CD14-positive monocyte (primary cell): Measurements from ENCODE around the gene CIRBP. TPM values are rescaled to one million over a fixed set of nuclear protein-coding genes. Genes with fewer than 3 reads are reported as not detected.

Experiments used
- DNase-seq, 3 donors: peaks; one replicate each; pipeline ENCODE4 v3.0.0-alpha.2; 2011 to 2022
- H2AFZ ChIP-seq: 2 replicates; pipeline ENCODE4 v1.6.0; 2012; ENCODE audit warnings: mild to moderate bottlenecking, low read depth, low read length, inconsistent platforms; ENCODE audit not compliant: insufficient read depth, poor library complexity, severe bottlenecking
- H3K27ac ChIP-seq, 2 donors: 1 replicate in 1 of 2; 2 replicates in 1 of 2; pipeline ENCODE4 v1.5.1; 2012 to 2013; ENCODE audit warnings: low read length in 2 of 2, control low read depth in 1 of 2, inconsistent platforms in 1 of 2, low read depth in 1 of 2, mild to moderate bottlenecking in 1 of 2
- H3K27me3 ChIP-seq, 2 donors: one replicate each; pipeline versions ENCODE4 v1.6.0 to v1.6.1; 2011 to 2013; ENCODE audit warnings: low read length in 2 of 2; ENCODE audit not compliant: control insufficient read depth in 2 of 2, insufficient read depth in 2 of 2
- H3K36me3 ChIP-seq, 2 donors: replicated peaks in 1 of 2; 1 replicate in 1 of 2; 2 replicates in 1 of 2; pipeline versions ENCODE4 v1.5.1 to v1.6.1; 2012 to 2013; ENCODE audit warnings: low read length in 2 of 2, control low read depth in 1 of 2, inconsistent platforms in 1 of 2, mild to moderate bottlenecking in 1 of 2; ENCODE audit not compliant: insufficient read depth in 2 of 2, control insufficient read depth in 1 of 2
- H3K4me1 ChIP-seq, 2 donors: 1 replicate in 1 of 2; 2 replicates in 1 of 2; pipeline versions ENCODE4 v1.5.1 to v1.6.1; 2012 to 2013; ENCODE audit warnings: low read length in 2 of 2, control low read depth in 1 of 2, inconsistent platforms in 1 of 2, mild to moderate bottlenecking in 1 of 2, moderate library complexity in 1 of 2; ENCODE audit not compliant: insufficient read depth in 2 of 2, control insufficient read depth in 1 of 2
- H3K4me2 ChIP-seq: replicated peaks from 2 replicates; pipeline ENCODE3; 2012; ENCODE audit warnings: low read length, moderate library complexity, mild to moderate bottlenecking; ENCODE audit not compliant: poor library complexity, severe bottlenecking; ENCODE audit errors: extremely low read depth
- H3K4me3 ChIP-seq, 3 experiments: fragments of 200-600 bp in 1 of 3; sonication (generic) in 1 of 3; replicated peaks in 1 of 3; 1 replicate in 2 of 3; 2 replicates in 1 of 3; pipeline ENCODE4 v1.5.1; 2011 to 2013; ENCODE audit warnings: low read length in 3 of 3, mild to moderate bottlenecking in 3 of 3, control low read depth in 2 of 3, low read depth in 2 of 3, inconsistent platforms in 1 of 3, moderate library complexity in 1 of 3
- H3K79me2 ChIP-seq: 2 replicates; pipeline ENCODE4 v1.6.0; 2012; ENCODE audit warnings: mild to moderate bottlenecking, control low read depth, inconsistent platforms, low read length, moderate library complexity; ENCODE audit not compliant: insufficient read depth
- H3K9ac ChIP-seq: 2 replicates; pipeline ENCODE4 v1.6.0; 2017; ENCODE audit warnings: low read length, mild to moderate bottlenecking; ENCODE audit not compliant: insufficient read depth, poor library complexity, severe bottlenecking
- H3K9me3 ChIP-seq, 2 donors: replicated peaks in 1 of 2; 1 replicate in 1 of 2; 2 replicates in 1 of 2; pipeline versions ENCODE4 v1.5.1 to v1.6.1; 2012 to 2013; ENCODE audit warnings: low read length in 2 of 2, control low read depth in 1 of 2; ENCODE audit not compliant: control insufficient read depth in 1 of 2, insufficient read depth in 1 of 2
- H4K20me1 ChIP-seq: 2 replicates; pipeline ENCODE4 v1.6.0; 2012; ENCODE audit warnings: mild to moderate bottlenecking, low read length, control low read depth, moderate library complexity; ENCODE audit not compliant: insufficient read depth
- H3K27ac Mint-ChIP-seq, 7 donors: one replicate each; pipeline ENCODE4 v1.8.0; 2020; ENCODE audit warnings: mild to moderate bottlenecking in 7 of 7, mixed read lengths in 7 of 7, moderate library complexity in 6 of 7, inconsistent platforms in 2 of 7
- H3K27me3 Mint-ChIP-seq, 3 donors: one replicate each; pipeline ENCODE4 v1.8.0; 2021 to 2022; ENCODE audit warnings: low read depth in 3 of 3, mild to moderate bottlenecking in 3 of 3, mixed read lengths in 3 of 3, moderate library complexity in 3 of 3, inconsistent platforms in 1 of 3
- H3K36me3 Mint-ChIP-seq, 2 donors: one replicate each; pipeline ENCODE4 v1.8.0; 2020; ENCODE audit warnings: mixed read lengths in 2 of 2, inconsistent platforms in 1 of 2, mild to moderate bottlenecking in 1 of 2
- H3K4me1 Mint-ChIP-seq: one replicate; pipeline ENCODE4 v1.8.0; 2020; ENCODE audit warnings: mild to moderate bottlenecking, mixed read lengths
- H3K4me3 Mint-ChIP-seq, 2 donors: one replicate each; pipeline ENCODE4 v1.8.0; 2020; ENCODE audit warnings: mild to moderate bottlenecking in 2 of 2, mixed read lengths in 2 of 2, moderate library complexity in 1 of 2
- H3K9me3 Mint-ChIP-seq, 7 donors: one replicate each; pipeline ENCODE4 v1.8.0; 2020 to 2022; ENCODE audit warnings: mixed read lengths in 7 of 7, mild to moderate bottlenecking in 6 of 7, moderate library complexity in 6 of 7, inconsistent platforms in 2 of 7
- WGBS: methylation state at CpG from one replicate; pipeline ENCODE4 v1.1.5; 2013; ENCODE audit warnings: missing lambda C conversion rate; ENCODE audit not compliant: insufficient coverage; 5-methylcytosine and 5-hydroxymethylcytosine counted together
- intact Hi-C, 2 donors: fragments of 100-400 bp; cut with micrococcal nuclease; formaldehyde crosslinking; loops; one replicate each; pipeline versions ENCODE4 v1.15.0 to v1.15.1; 2023
- polyA plus RNA-seq, 3 donors: library from polyadenylated mRNA; depleted of rRNA in 1 of 3; unstranded in 2 of 3; stranded (reverse) in 1 of 3; fragments of 300-500 nt in 2 of 3; fragments of >200 nt in 1 of 3; fragmentation: Illumina TruSeq in 2 of 3; gene quantifications; 1 replicate in 2 of 3; 2 replicates in 1 of 3; pipeline ENCODE4 v1.2.3, GENCODE V29; 2012 to 2021
- TF ChIP-seq, protein P1 (sequence below): fragments of 200-600 bp; IDR thresholded peaks from one replicate; pipeline ENCODE4 v1.8.0; 2022; ENCODE audit warnings: antibody characterized with exemption, mild to moderate bottlenecking

CIRBP gene
- polyA plus RNA-seq, 3 donors, result 39.6 to 600 (median 51.1) TPM

DNA sequence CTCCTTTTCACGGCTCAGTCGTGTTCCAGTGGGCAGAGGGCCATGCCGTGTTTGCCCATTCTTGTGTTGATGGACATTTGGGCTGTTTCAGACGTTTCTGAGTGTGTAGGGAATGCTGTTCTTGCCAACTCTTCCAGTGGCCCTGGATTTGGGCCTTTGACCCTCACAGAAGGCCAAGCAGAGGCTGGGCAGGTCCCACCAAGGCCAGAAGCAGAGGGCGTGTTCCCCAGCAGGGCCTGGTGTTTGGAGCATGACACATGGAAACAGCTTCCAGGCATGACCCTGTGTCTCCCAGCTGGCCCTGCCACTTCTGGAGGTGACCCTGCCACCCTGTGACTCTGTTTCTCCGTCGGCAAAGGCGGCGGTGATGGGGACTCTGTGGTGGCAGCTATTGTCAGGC, 52.4 kb downstream of the CIRBP start:
- Histone ChIP-seq H3K36me3 (no peaks in the 10 kb centered on the region), H3K79me2 (no peaks in the 10 kb centered on the region), H3K9me3 (peaks cover 0 to 6% of the 10 kb centered on the region in 2 donors), H2AFZ (no peak overlapping the region), H3K4me1 (peaks cover 12 to 15% of the 10 kb centered on the region in 2 donors), H3K9ac (no peak overlapping the region), H3K4me3 (no peak overlapping the region), H3K27me3 (peaks cover 0 to 39% of the 10 kb centered on the region in 2 donors), H3K4me2 (no peak overlapping the region), H4K20me1 (no peaks in the 10 kb centered on the region), H3K27ac (no peak overlapping the region)
- no peaks in the 10 kb centered on the region for H3K36me3 Mint-ChIP-seq
- DNase-seq, result no peak
- peaks cover 40 to 74% (median 65%) of the 10 kb centered on the region in 3 donors for H3K27me3 Mint-ChIP-seq
- H3K4me1 Mint-ChIP-seq, result peaks cover 10% of the 10 kb centered on the region
- TF ChIP-seq, protein P1, sequence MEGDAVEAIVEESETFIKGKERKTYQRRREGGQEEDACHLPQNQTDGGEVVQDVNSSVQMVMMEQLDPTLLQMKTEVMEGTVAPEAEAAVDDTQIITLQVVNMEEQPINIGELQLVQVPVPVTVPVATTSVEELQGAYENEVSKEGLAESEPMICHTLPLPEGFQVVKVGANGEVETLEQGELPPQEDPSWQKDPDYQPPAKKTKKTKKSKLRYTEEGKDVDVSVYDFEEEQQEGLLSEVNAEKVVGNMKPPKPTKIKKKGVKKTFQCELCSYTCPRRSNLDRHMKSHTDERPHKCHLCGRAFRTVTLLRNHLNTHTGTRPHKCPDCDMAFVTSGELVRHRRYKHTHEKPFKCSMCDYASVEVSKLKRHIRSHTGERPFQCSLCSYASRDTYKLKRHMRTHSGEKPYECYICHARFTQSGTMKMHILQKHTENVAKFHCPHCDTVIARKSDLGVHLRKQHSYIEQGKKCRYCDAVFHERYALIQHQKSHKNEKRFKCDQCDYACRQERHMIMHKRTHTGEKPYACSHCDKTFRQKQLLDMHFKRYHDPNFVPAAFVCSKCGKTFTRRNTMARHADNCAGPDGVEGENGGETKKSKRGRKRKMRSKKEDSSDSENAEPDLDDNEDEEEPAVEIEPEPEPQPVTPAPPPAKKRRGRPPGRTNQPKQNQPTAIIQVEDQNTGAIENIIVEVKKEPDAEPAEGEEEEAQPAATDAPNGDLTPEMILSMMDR, result no peak
- H3K9me3 Mint-ChIP-seq, result peaks cover 0 to 12% (median 0%) of the 10 kb centered on the region in 7 donors
- no peak overlapping the region for H3K27ac Mint-ChIP-seq
- 91% methylated on average over 7 of the region's 9 CpGs for WGBS
- H3K4me3 Mint-ChIP-seq, result no peak overlapping the region
- intact Hi-C loops, result no loop called here

DNA sequence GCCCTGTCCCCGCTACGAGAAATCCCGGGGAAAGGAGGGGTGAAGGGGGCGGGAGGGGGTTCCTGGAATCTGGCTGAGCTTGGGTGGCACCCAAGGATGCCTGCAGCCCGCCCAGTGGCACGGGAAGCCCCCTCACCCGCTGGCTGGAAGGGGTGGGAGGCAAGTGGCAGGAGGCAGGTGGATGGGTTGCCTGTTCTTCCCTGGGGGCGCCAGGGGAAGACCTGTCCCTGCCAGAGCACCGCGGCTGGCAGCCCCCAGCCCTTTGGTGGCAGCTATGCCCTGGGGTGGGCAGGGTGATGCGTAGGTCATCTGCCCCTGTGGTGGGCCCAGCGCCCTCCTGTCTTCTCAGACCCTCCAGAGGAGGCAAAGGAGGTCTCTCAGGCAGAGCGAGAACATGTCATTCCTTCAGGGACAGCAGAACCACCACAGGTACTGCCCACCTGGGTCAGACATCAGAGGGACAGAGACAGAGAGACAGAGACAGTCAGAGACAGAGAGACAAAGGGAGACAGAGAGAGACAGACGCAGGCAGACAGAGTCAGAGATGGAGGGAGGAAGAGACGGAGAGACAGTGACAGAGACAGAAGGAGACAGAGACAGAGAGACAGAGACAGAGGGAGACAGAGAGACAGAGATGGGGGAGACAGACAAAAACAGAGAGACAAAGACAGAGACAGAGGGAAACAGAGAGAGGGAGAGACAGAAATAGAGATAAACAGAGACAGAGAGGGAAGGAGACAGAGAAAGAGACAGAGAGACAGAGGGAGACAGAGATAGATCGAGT, 53.3 kb downstream of the CIRBP start:
- no peak overlapping the region for H3K27ac ChIP-seq
- Mint-ChIP-seq H3K36me3 (no peaks in the 10 kb centered on the region), H3K9me3 (peaks cover 0 to 12% (median 0%) of the 10 kb centered on the region in 7 donors), H3K4me3 (no peak overlapping the region), H3K27ac (no peak overlapping the region), H3K27me3 (peaks cover 37 to 69% (median 58%) of the 10 kb centered on the region in 3 donors), H3K4me1 (peaks cover 10% of the 10 kb centered on the region)
- H3K9me3 ChIP-seq, result peaks cover 0 to 6% of the 10 kb centered on the region in 2 donors
- no peak overlapping the region for H3K4me2 ChIP-seq
- no peaks in the 10 kb centered on the region for H4K20me1 ChIP-seq
- H3K9ac ChIP-seq, result no peak overlapping the region
- peaks cover 12 to 15% of the 10 kb centered on the region in 2 donors for H3K4me1 ChIP-seq
- H2AFZ ChIP-seq, result no peak overlapping the region
- no peak for DNase-seq
- WGBS, result 95% methylated on average over 13 of the region's 16 CpGs
- H3K4me3 ChIP-seq, result no peak overlapping the region
- H3K79me2 ChIP-seq, result no peaks in the 10 kb centered on the region
- TF ChIP-seq, protein P1, result no peak
- no peaks in the 10 kb centered on the region for H3K36me3 ChIP-seq
- intact Hi-C loops, result no loop called here
- peaks cover 0 to 34% of the 10 kb centered on the region in 2 donors for H3K27me3 ChIP-seq
